HCT116 (cell line): ENCODE measurements around the gene RAB31. TPM values are rescaled to one million over a fixed set of nuclear protein-coding genes. Genes with fewer than 3 reads are reported as not detected.

Experiments used
- ATAC-seq: fragments of 200-7000 bp; cut with Tn5 transposase; 2 replicates; pipeline ENCODE4 v1.9.1; 2020; ENCODE audit warnings: mild to moderate bottlenecking, moderate library complexity
- BruUV-seq: library from RNA; stranded (reverse); fragments of 400-500 nt; replicated peaks from 2 replicates; lab custom pipeline; 2021; lab: Mats Ljungman, UMichigan
- CTCF ChIA-PET: fragments of 300-600 bp; sonication (Branson Sonifier 250); formaldehyde crosslinking; loops from one replicate; lab custom pipeline; 2021; ENCODE audit warnings: antibody characterized with exemption; lab: Charles Lee
- POLR2A ChIA-PET: fragments of 300-600, 350-600 bp; sonication (Branson Sonifier 250); formaldehyde crosslinking; loops from one replicate; lab custom pipeline; 2021; ENCODE audit warnings: antibody characterized with exemption; lab: Charles Lee
- RAD21 ChIA-PET, 2 experiments: fragments of 300-600 bp; sonication (Branson Sonifier 250); formaldehyde crosslinking; loops; one replicate each; lab custom pipeline; 2023; ENCODE audit warnings: low total read pairs in 2 of 2; ENCODE audit not compliant: uncharacterized antibody in 2 of 2, unreplicated experiment in 2 of 2, low non-redundant PET in 1 of 2; lab: Charles Lee
- DNase-seq: peaks from one replicate; pipeline ENCODE4 v3.0.0-alpha.2; 2010; ENCODE audit warnings: low read depth, low spot score
- H2AFZ ChIP-seq: fragments of 200-600 bp; shearing (Covaris generic), sonication (generic); 2 replicates; pipeline ENCODE4 v1.6.1; 2017; ENCODE audit warnings: low read depth, mixed run types, mixed read lengths, antibody characterized with exemption, low read length; ENCODE audit not compliant: poor library complexity, severe bottlenecking
- H3K27ac ChIP-seq: 2 replicates; pipeline ENCODE4 v1.5.1; 2012; ENCODE audit warnings: low read depth, low read length
- H3K27me3 ChIP-seq: fragments of 200-600 bp; sonication (generic); 2 replicates; pipeline ENCODE4 v1.6.1; 2016; ENCODE audit warnings: mixed run types, low read length, mixed read lengths; ENCODE audit not compliant: insufficient read depth
- H3K36me3 ChIP-seq, 2 experiments: fragments of 200-500 bp in 1 of 2; fragments of 200-600 bp in 1 of 2; sonication (Bioruptor generic) in 1 of 2; sonication (generic) in 1 of 2; 2 replicates each; pipeline versions ENCODE4 v1.5.1 to v1.6.1; 2014 to 2016; ENCODE audit warnings: low read length in 2 of 2, inconsistent platforms in 1 of 2, mixed read lengths in 1 of 2, mixed run types in 1 of 2; ENCODE audit not compliant: insufficient read depth in 2 of 2, control insufficient read depth in 1 of 2
- H3K4me1 ChIP-seq, 2 experiments: fragments of 200-600 bp in 1 of 2; sonication (generic) in 1 of 2; 2 replicates each; pipeline versions ENCODE4 v1.5.1 to v1.6.1; 2012 to 2017; ENCODE audit warnings: low read length in 2 of 2, inconsistent platforms in 1 of 2, mild to moderate bottlenecking in 1 of 2, mixed read lengths in 1 of 2, mixed run types in 1 of 2, moderate library complexity in 1 of 2; ENCODE audit not compliant: insufficient read depth in 2 of 2, control insufficient read depth in 1 of 2
- H3K4me2 ChIP-seq: fragments of 200-600 bp; sonication (generic); 2 replicates; pipeline ENCODE4 v1.6.1; 2017; ENCODE audit warnings: mixed run types, low read length, mixed read lengths
- H3K4me3 ChIP-seq, 2 experiments: fragments of 200-600 bp in 1 of 2; sonication (generic) in 1 of 2; replicated peaks in 1 of 2; 2 replicates each; pipeline ENCODE4 v1.5.1; 2011 to 2016; ENCODE audit warnings: low read length in 2 of 2, control low read depth in 1 of 2, low read depth in 1 of 2, mild to moderate bottlenecking in 1 of 2, mixed read lengths in 1 of 2, mixed run types in 1 of 2
- H3K79me2 ChIP-seq: fragments of 200-600 bp; sonication (generic); 2 replicates; pipeline ENCODE4 v1.6.1; 2017; ENCODE audit warnings: mild to moderate bottlenecking, mixed run types, low read length, moderate library complexity, mixed read lengths; ENCODE audit not compliant: insufficient read depth
- H3K9ac ChIP-seq: fragments of 200-600 bp; sonication (generic); 2 replicates; pipeline ENCODE4 v1.6.1; 2016; ENCODE audit warnings: low read length, mixed read lengths
- H3K9me2 ChIP-seq: fragments of 200-600 bp; sonication (generic), shearing (Covaris generic); 2 replicates; pipeline ENCODE4 v1.6.1; 2017; ENCODE audit warnings: mixed run types, mild to moderate bottlenecking, moderate library complexity; ENCODE audit not compliant: insufficient read depth
- H3K9me3 ChIP-seq, 2 experiments: fragments of 200-500 bp in 1 of 2; fragments of 200-600 bp in 1 of 2; sonication (Bioruptor generic) in 1 of 2; sonication (generic) in 1 of 2; 2 replicates each; pipeline ENCODE4 v1.6.1; 2014 to 2017; ENCODE audit warnings: low read length in 2 of 2, mixed read lengths in 2 of 2, inconsistent platforms in 1 of 2, low read depth in 1 of 2, mild to moderate bottlenecking in 1 of 2, mixed run types in 1 of 2, moderate library complexity in 1 of 2; ENCODE audit not compliant: control insufficient read depth in 1 of 2, insufficient read depth in 1 of 2
- H4K20me1 ChIP-seq: fragments of 200-600 bp; sonication (generic), shearing (Covaris generic); 2 replicates; pipeline ENCODE4 v1.6.1; 2017; ENCODE audit warnings: mixed run types, mild to moderate bottlenecking, moderate library complexity; ENCODE audit not compliant: insufficient read depth
- CTCF ChIP-seq, 3 experiments: fragments of 200-600 bp in 1 of 3; sonication (generic) in 1 of 3; IDR thresholded peaks in 2 of 3; conservative IDR thresholded peaks in 1 of 3; 2 replicates each; pipeline ENCODE4 v1.5.1; 2012 to 2017; ENCODE audit warnings: low read depth in 2 of 3, low read length in 2 of 3, antibody characterized with exemption in 1 of 3, borderline replicate concordance in 1 of 3, control low read depth in 1 of 3, mild to moderate bottlenecking in 1 of 3, mixed read lengths in 1 of 3, mixed run types in 1 of 3, moderate library complexity in 1 of 3; ENCODE audit not compliant: insufficient read depth in 1 of 3
- ELF1 ChIP-seq: IDR thresholded peaks from 2 replicates; pipeline ENCODE4 v1.6.1; 2012; ENCODE audit warnings: low read depth, borderline replicate concordance
- JUND ChIP-seq: IDR thresholded peaks from 2 replicates; pipeline ENCODE4 v1.6.1; 2012
- MAX ChIP-seq: IDR thresholded peaks from 2 replicates; pipeline ENCODE4 v1.6.1; 2012
- SIN3A ChIP-seq: IDR thresholded peaks from 2 replicates; pipeline ENCODE4 v1.6.1; 2012; ENCODE audit warnings: low read depth
- ZFX ChIP-seq: fragments of 450-650 bp; IDR thresholded peaks from 2 replicates; pipeline ENCODE4 v1.6.1; 2017
- ZNF274 ChIP-seq: fragments of 200-500 bp; sonication (Bioruptor generic); IDR thresholded peaks from 2 replicates; pipeline ENCODE4 v1.6.1; 2014; ENCODE audit warnings: mild to moderate bottlenecking, low read depth, low read length, inconsistent platforms
- intact Hi-C: fragments of 100-400 bp; cut with micrococcal nuclease; formaldehyde crosslinking; loops from 2 replicates; pipeline ENCODE4 v1.10.0; 2022
- total RNA-seq: library from RNA; stranded (reverse); gene quantifications from one replicate; pipeline ENCODE4 v1.2.1, GENCODE V29; 2021; ENCODE audit not compliant: unreplicated experiment

The RAB31 gene
- total RNA-seq, 1 experiment from 2014 or later: 46.9 TPM

GRCh38 chr18:9788140-9788539 is 80.0 kb downstream of the RAB31 start:
- Histone ChIP-seq H3K9me3 (no peaks in the 10 kb centered on the region), H3K27ac (no peak overlapping the region)
- no peak for TF ChIP-seq CTCF (IDR thresholded peaks at IDR 0.05 in 2 of 3, conservative IDR thresholded peaks at IDR 0.05 in 1 of 3; ENCODE audit: borderline replicate concordance in 1 of 3, insufficient read depth in 1 of 3, low read depth in 2 of 3, low read length in 2 of 3)
- TF ChIP-seq MAX: no peak
- no peak for TF ChIP-seq ZNF274
- TF ChIP-seq ELF1: no peak
- no peak for TF ChIP-seq ZFX
- TF ChIP-seq, all 23 proteins: peak for 0
- no TSS peak for BruUV-seq
- H3K4me3 ChIP-seq: no peak overlapping the region
- CTCF ChIA-PET: no interaction called here
- no peak overlapping the region for H2AFZ ChIP-seq
- ATAC-seq: no peak
- no peak for DNase-seq
- intact Hi-C loops: no loop called here
- RAD21 ChIA-PET: no interaction called here
- no peaks in the 10 kb centered on the region for H3K9me2 ChIP-seq
- no peaks in the 10 kb centered on the region for H4K20me1 ChIP-seq
- no peaks in the 10 kb centered on the region for H3K27me3 ChIP-seq
- H3K9ac ChIP-seq: no peak overlapping the region
- no peaks in the 10 kb centered on the region for H3K36me3 ChIP-seq
- no peaks in the 10 kb centered on the region for H3K79me2 ChIP-seq
- POLR2A ChIA-PET: no interaction called here
- no peak overlapping the region for H3K4me2 ChIP-seq
- H3K4me1 ChIP-seq: peaks cover 2% of the 10 kb centered on the region in 2 experiments

- RAD21 ChIA-PET: no interaction called here
- no peak for TF ChIP-seq ELF1
- TF ChIP-seq MAX: no peak
- no peak for TF ChIP-seq JUND
- no peak for TF ChIP-seq SIN3A
- no peak for TF ChIP-seq ZFX
- intact Hi-C loops: no loop called here
- Histone ChIP-seq H3K4me2 (no peak overlapping the region), H3K36me3 (no peaks in the 10 kb centered on the region), H4K20me1 (no peaks in the 10 kb centered on the region), H3K27me3 (no peaks in the 10 kb centered on the region), H3K9ac (no peak overlapping the region), H2AFZ (no peak overlapping the region), H3K9me2 (no peaks in the 10 kb centered on the region), H3K27ac (no peak overlapping the region), H3K4me3 (no peak overlapping the region), H3K4me1 (no peaks in the 10 kb centered on the region; a peak in 1 of 4 replicates), H3K9me3 (no peaks in the 10 kb centered on the region), H3K79me2 (no peaks in the 10 kb centered on the region)
- ATAC-seq (no peak), DNase-seq (no peak)
- BruUV-seq: no TSS peak
- CTCF ChIA-PET: no interaction called here
- POLR2A ChIA-PET: no interaction called here
Measured at GRCh38 chr18:9788860-9789259, 80.8 kb downstream of the RAB31 start.
